Skeletal muscle tissue (tissue), 4 donors: ENCODE data around the gene RASAL3. TPM values are rescaled to one million over a fixed set of nuclear protein-coding genes. Genes with fewer than 3 reads are reported as not detected.

ENCODE experiments used
- H3K27ac ChIP-seq: one replicate; pipeline ENCODE4 v1.7.0; 2013; ENCODE audit warnings: mild to moderate bottlenecking, low read depth, low read length, inconsistent platforms
- H3K27me3 ChIP-seq, 3 donors: one replicate each; pipeline ENCODE4 v1.7.0; 2013; ENCODE audit warnings: low read length in 3 of 3; ENCODE audit not compliant: control insufficient read depth in 3 of 3, insufficient read depth in 3 of 3
- H3K36me3 ChIP-seq, 3 donors: one replicate each; pipeline ENCODE4 v1.7.0; 2013; ENCODE audit warnings: low read length in 3 of 3; ENCODE audit not compliant: control insufficient read depth in 3 of 3, insufficient read depth in 3 of 3
- H3K4me1 ChIP-seq, 3 donors: one replicate each; pipeline ENCODE4 v1.7.0; 2013; ENCODE audit warnings: low read length in 3 of 3, mild to moderate bottlenecking in 3 of 3; ENCODE audit not compliant: control insufficient read depth in 3 of 3, insufficient read depth in 3 of 3
- H3K4me3 ChIP-seq, 3 donors: one replicate each; pipeline ENCODE4 v1.7.0; 2013; ENCODE audit warnings: low read length in 3 of 3
- H3K9ac ChIP-seq, 3 donors: one replicate each; pipeline ENCODE4 v1.7.0; 2013; ENCODE audit warnings: low read length in 3 of 3, mild to moderate bottlenecking in 3 of 3, moderate library complexity in 2 of 3, low read depth in 1 of 3
- H3K9me3 ChIP-seq, 3 donors: one replicate each; pipeline ENCODE4 v1.7.0; 2013; ENCODE audit warnings: low read length in 3 of 3; ENCODE audit not compliant: control insufficient read depth in 3 of 3
- total RNA-seq: library from RNA; depleted of rRNA; stranded (reverse); fragments of >200 nt; gene quantifications from one replicate; pipeline ENCODE4 v1.2.3, GENCODE V29; 2014
- donor health status: Osteomylitis.

Gene RASAL3
- total RNA-seq, 1 donor from 2014 or later, result 0.52 TPM

- Histone ChIP-seq H3K27ac (peak overlapping the region; percentile 96), H3K36me3 (peaks cover 0 to 9% (median 2%) of the 10 kb centered on the region in 3 donors), H3K4me3 (no peak overlapping the region), H3K27me3 (no peaks in the 10 kb centered on the region), H3K4me1 (peaks cover 35 to 61% (median 49%) of the 10 kb centered on the region in 3 donors), H3K9ac (no peak overlapping the region), H3K9me3 (no peaks in the 10 kb centered on the region)
Observed at GRCh38 chr19:15443325-15443724, 21.0 kb downstream of the RASAL3 start.

- Histone ChIP-seq H3K9me3 (no peaks in the 10 kb centered on the region), H3K9ac (no peak overlapping the region), H3K4me3 (no peak overlapping the region), H3K27ac (no peak overlapping the region), H3K27me3 (no peaks in the 10 kb centered on the region), H3K36me3 (peaks cover 0 to 4% (median 4%) of the 10 kb centered on the region in 3 donors), H3K4me1 (peaks cover 35 to 69% (median 49%) of the 10 kb centered on the region in 3 donors)
Observed at GRCh38 chr19:15442142-15442920, 22.0 kb downstream of the RASAL3 start.

GRCh38 chr19:15441317-15441716 lies 23.0 kb downstream of the RASAL3 start:
- no peak overlapping the region for H3K27ac ChIP-seq

GRCh38 chr19:15439821-15440641 lies 24.3 kb downstream of the RASAL3 start:
- H3K9ac ChIP-seq, result no peak overlapping the region
- no peaks in the 10 kb centered on the region for H3K9me3 ChIP-seq
- H3K4me1 ChIP-seq, result peaks cover 19 to 46% (median 29%) of the 10 kb centered on the region in 3 donors
- peaks cover 0 to 4% (median 2%) of the 10 kb centered on the region in 3 donors for H3K36me3 ChIP-seq
- H3K27me3 ChIP-seq, result no peaks in the 10 kb centered on the region
- no peak overlapping the region for H3K27ac ChIP-seq
- H3K4me3 ChIP-seq, result no peak overlapping the region

More at GRCh38 chr19:15441317-15441716, 23.0 kb downstream of the RASAL3 start:
- H3K4me1 ChIP-seq, result peaks cover 31 to 59% (median 42%) of the 10 kb centered on the region in 3 donors
- no peaks in the 10 kb centered on the region for H3K27me3 ChIP-seq
- H3K9me3 ChIP-seq, result no peaks in the 10 kb centered on the region
- H3K36me3 ChIP-seq, result peaks cover 0 to 4% (median 2%) of the 10 kb centered on the region in 3 donors
- H3K4me3 ChIP-seq, result no peak overlapping the region
- H3K9ac ChIP-seq, result no peak overlapping the region

- no peaks in the 10 kb centered on the region for H3K9me3 ChIP-seq
- H3K36me3 ChIP-seq, result peaks cover 0 to 4% (median 2%) of the 10 kb centered on the region in 3 donors
- no peak overlapping the region for H3K9ac ChIP-seq
- H3K4me3 ChIP-seq, result no peak overlapping the region
- H3K4me1 ChIP-seq, result peaks cover 11 to 38% (median 21%) of the 10 kb centered on the region in 3 donors
- H3K27me3 ChIP-seq, result no peaks in the 10 kb centered on the region
- no peak overlapping the region for H3K27ac ChIP-seq
Observed at GRCh38 chr19:15439078-15439799, 25.1 kb downstream of the RASAL3 start.

GRCh38 chr19:15438577-15438976 lies 25.8 kb downstream of the RASAL3 start:
- Histone ChIP-seq H3K4me3 (no peak overlapping the region), H3K9me3 (no peaks in the 10 kb centered on the region), H3K4me1 (peaks cover 6 to 33% (median 16%) of the 10 kb centered on the region in 3 donors), H3K9ac (peak overlapping the region in 1 of 3 donors; percentile 50), H3K36me3 (peaks cover 0 to 4% (median 2%) of the 10 kb centered on the region in 3 donors), H3K27me3 (no peaks in the 10 kb centered on the region), H3K27ac (no peak overlapping the region)

GRCh38 chr19:15438124-15438496 lies 26.2 kb downstream of the RASAL3 start:
- H3K27me3 ChIP-seq, result no peaks in the 10 kb centered on the region
- peaks cover 5 to 32% (median 15%) of the 10 kb centered on the region in 3 donors for H3K4me1 ChIP-seq
- peaks cover 0 to 4% (median 2%) of the 10 kb centered on the region in 3 donors for H3K36me3 ChIP-seq
- H3K4me3 ChIP-seq, result no peak overlapping the region
- H3K27ac ChIP-seq, result no peak overlapping the region
- H3K9ac ChIP-seq, result no peak overlapping the region
- no peaks in the 10 kb centered on the region for H3K9me3 ChIP-seq

GRCh38 chr19:15437355-15438123 lies 26.8 kb downstream of the RASAL3 start:
- Histone ChIP-seq H3K4me3 (no peak overlapping the region), H3K36me3 (peaks cover 0 to 4% (median 2%) of the 10 kb centered on the region in 3 donors), H3K9me3 (no peaks in the 10 kb centered on the region), H3K4me1 (peaks cover 9 to 35% (median 10%) of the 10 kb centered on the region in 3 donors), H3K27me3 (no peaks in the 10 kb centered on the region), H3K27ac (no peak overlapping the region), H3K9ac (no peak overlapping the region)

GRCh38 chr19:15436826-15437110 lies 27.6 kb downstream of the RASAL3 start:
- H3K9me3 ChIP-seq, result no peaks in the 10 kb centered on the region
- H3K9ac ChIP-seq, result no peak overlapping the region
- H3K4me1 ChIP-seq, result peaks cover 9 to 35% (median 10%) of the 10 kb centered on the region in 3 donors
- H3K27me3 ChIP-seq, result no peaks in the 10 kb centered on the region
- peaks cover 0 to 4% (median 2%) of the 10 kb centered on the region in 3 donors for H3K36me3 ChIP-seq
- H3K4me3 ChIP-seq, result no peak overlapping the region
- H3K27ac ChIP-seq, result no peak overlapping the region
